Gastroesophageal sphincter (tissue), 4 donors: ENCODE results near the gene LGALS7. TPM values are rescaled to one million over a fixed set of nuclear protein-coding genes. Genes with fewer than 3 reads are reported as not detected.

ENCODE experiments used
- ATAC-seq: fragments of 150-250 bp; one replicate; pipeline ENCODE4 v1.9.1; 2016; ENCODE audit warnings: mild to moderate bottlenecking, moderate library complexity
- H3K27ac ChIP-seq, 4 donors: fragments of 200-600 bp; sonication (generic) in 3 of 4; 1 replicate in 3 of 4; 2 replicates in 1 of 4; pipeline ENCODE4 v1.5.1; 2016 to 2019
- H3K27me3 ChIP-seq: fragments of 200-600 bp; sonication (generic); one replicate; pipeline ENCODE4 v1.5.1; 2019
- H3K36me3 ChIP-seq, 2 donors: fragments of 200-600 bp; sonication (generic); one replicate each; pipeline ENCODE4 v1.5.1; 2019; ENCODE audit warnings: control low read depth in 1 of 2
- H3K4me1 ChIP-seq, 3 donors: fragments of 200-600 bp; sonication (generic); 1 replicate in 2 of 3; 2 replicates in 1 of 3; pipeline ENCODE4 v1.5.1; 2016 to 2019; ENCODE audit warnings: control low read depth in 2 of 3
- H3K4me3 ChIP-seq, 2 donors: fragments of 200-600 bp; sonication (generic); one replicate each; pipeline ENCODE4 v1.5.1; 2019; ENCODE audit warnings: mild to moderate bottlenecking in 1 of 2, moderate library complexity in 1 of 2
- H3K9me3 ChIP-seq, 3 donors: fragments of 200-600 bp; sonication (generic); one replicate each; pipeline ENCODE4 v1.5.1; 2017 to 2019; ENCODE audit warnings: control low read depth in 2 of 3
- EP300 ChIP-seq: sonication (generic); formaldehyde crosslinking; IDR thresholded peaks from one replicate; pipeline ENCODE4 v1.6.1; 2017; ENCODE audit warnings: antibody characterized with exemption, mild to moderate bottlenecking
- POLR2A ChIP-seq, 2 donors: fragments of 450-650 bp; IDR thresholded peaks; one replicate each; pipeline ENCODE4 v1.6.1; 2017; ENCODE audit warnings: antibody characterized with exemption in 2 of 2, mild to moderate bottlenecking in 2 of 2, moderate library complexity in 1 of 2
- POLR2AphosphoS5 ChIP-seq: sonication (generic); formaldehyde crosslinking; IDR thresholded peaks from one replicate; pipeline ENCODE4 v1.6.1; 2017; ENCODE audit warnings: antibody characterized with exemption
- WGBS, 2 donors: methylation state at CpG; one replicate each; pipeline ENCODE4 v1.1.5; 2018; ENCODE audit warnings: low coverage in 1 of 2; 5-methylcytosine and 5-hydroxymethylcytosine counted together
- total RNA-seq, 4 donors: library from RNA; depleted of rRNA; stranded (reverse); fragments of >200 nt; gene quantifications; one replicate each; pipeline ENCODE4 v1.1.0, GENCODE V29; 2016
- TF ChIP-seq, protein P1 (sequence below), 4 experiments: fragments of 200-600 bp in 2 of 4; fragments of 450-650 bp in 2 of 4; sonication (generic) in 1 of 4; IDR thresholded peaks; one replicate each; pipeline ENCODE4 v1.5.1; 2017 to 2019; ENCODE audit warnings: antibody characterized with exemption in 4 of 4, mild to moderate bottlenecking in 2 of 4, moderate library complexity in 2 of 4

The LGALS7 gene
- total RNA-seq, 4 donors from 2014 or later = 25.8 TPM; not detected in 3

DNA sequence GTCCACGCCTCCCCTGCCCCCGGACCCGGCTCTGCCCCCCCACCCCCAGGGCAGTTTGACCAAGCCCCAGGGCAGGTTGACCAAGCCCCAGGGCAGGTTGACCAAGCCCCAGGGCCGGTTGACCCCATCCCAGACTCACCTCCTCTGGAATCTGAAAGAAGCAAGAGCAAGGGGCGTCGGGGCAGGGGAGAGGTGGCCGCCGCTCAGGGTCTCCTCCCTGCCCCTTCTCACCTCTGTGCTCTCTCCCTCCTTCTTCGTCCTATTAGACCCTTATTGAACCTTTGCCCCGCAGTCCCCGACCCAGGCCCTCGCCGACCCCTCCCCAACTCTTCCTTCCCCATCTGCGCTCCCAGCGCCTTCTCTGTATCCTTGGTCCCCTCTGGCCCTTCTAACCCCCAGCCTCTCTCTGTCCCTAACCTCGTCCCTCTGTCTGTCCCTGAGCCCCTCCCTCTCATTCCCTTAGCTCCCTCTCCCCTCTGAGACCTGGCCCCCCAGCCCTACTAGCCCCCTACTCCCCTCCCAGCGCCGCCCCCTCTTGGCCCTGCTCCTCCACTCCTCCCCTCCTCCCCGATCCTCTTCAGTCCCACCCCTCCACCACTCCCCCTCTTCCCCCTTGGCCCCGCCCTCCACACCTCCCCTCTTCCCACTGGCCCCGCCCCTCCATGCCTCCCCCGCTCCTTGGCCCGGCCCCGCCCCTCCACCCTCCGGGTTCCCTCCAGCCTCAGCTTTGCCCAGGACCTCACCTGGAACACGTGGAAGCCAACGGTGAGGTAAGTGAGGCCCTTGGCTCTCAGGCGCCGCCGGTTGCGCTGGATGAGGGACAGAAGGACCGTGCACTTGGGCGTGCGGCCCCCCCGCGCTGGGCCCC, 36.7 kb downstream of the LGALS7 start:
- ATAC-seq = peak; percentile 23
- H3K4me1 ChIP-seq = peaks cover 0 to 48% (median 0%) of the 10 kb centered on the region in 3 donors
- no peaks in the 10 kb centered on the region for H3K9me3 ChIP-seq
- TF ChIP-seq POLR2A (IDR thresholded peaks at IDR 0.05) = no peak
- TF ChIP-seq EP300 = no peak
- TF ChIP-seq, protein P1, sequence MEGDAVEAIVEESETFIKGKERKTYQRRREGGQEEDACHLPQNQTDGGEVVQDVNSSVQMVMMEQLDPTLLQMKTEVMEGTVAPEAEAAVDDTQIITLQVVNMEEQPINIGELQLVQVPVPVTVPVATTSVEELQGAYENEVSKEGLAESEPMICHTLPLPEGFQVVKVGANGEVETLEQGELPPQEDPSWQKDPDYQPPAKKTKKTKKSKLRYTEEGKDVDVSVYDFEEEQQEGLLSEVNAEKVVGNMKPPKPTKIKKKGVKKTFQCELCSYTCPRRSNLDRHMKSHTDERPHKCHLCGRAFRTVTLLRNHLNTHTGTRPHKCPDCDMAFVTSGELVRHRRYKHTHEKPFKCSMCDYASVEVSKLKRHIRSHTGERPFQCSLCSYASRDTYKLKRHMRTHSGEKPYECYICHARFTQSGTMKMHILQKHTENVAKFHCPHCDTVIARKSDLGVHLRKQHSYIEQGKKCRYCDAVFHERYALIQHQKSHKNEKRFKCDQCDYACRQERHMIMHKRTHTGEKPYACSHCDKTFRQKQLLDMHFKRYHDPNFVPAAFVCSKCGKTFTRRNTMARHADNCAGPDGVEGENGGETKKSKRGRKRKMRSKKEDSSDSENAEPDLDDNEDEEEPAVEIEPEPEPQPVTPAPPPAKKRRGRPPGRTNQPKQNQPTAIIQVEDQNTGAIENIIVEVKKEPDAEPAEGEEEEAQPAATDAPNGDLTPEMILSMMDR (IDR thresholded peaks at IDR 0.05) = no peak
- no peak for TF ChIP-seq POLR2AphosphoS5
- WGBS, 2 donors = 11 to 13% methylated on average over 11 to 14 of the region's 36 CpGs
- no peaks in the 10 kb centered on the region for H3K27me3 ChIP-seq
- H3K36me3 ChIP-seq = peaks cover 0 to 5% of the 10 kb centered on the region in 2 donors
- peak overlapping the region in 1 of 2 donors; percentile 48 for H3K4me3 ChIP-seq
- peak overlapping the region in 3 of 4 donors; percentile 45 to 69 (median 65) for H3K27ac ChIP-seq

DNA sequence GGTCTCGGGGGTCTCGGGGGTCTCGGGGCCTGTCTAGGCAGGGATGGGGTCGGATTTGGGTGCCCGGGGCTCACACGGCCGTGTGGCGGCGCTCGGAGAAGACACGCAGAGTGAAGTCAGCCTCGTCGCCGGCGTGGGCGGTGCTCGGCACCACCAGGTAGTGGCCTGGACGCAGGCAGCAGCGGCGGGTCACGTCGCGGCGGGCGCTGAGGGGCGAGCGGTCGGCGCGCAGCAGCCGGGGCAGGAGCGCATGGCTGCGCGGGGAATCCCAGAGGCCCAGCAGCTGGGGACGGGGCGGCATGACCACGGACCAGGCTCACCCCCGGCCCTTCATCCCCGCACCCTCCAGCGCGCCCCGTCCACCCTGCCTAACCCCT, 37.3 kb downstream of the LGALS7 start:
- H3K36me3 ChIP-seq = peaks cover 0 to 12% of the 10 kb centered on the region in 2 donors

DNA sequence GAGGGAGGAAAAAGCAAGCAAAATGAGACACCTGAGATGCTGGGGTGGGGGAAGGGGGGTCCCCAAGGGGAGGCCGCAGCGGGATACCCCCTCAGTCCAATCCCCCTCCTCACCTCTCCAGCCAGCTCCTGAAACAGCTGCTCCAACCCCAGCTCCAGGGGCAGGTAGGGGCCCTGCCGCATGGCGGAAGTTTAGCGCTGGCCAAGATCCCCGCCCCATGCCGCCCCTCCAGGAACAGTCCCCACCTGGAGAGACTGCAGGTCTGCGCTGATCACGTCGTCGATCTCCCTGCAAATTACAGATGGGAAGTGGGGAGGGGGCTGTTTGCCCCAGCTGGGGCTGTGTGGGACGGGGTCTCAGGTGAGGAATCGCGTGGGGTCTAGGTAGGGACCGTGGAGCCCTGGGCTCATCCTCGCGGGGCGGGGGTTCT, 38.0 kb downstream of the LGALS7 start:
- H3K27me3 ChIP-seq = no peaks in the 10 kb centered on the region
- no peak for ATAC-seq
- no peak overlapping the region for H3K4me3 ChIP-seq
- H3K36me3 ChIP-seq = peaks cover 0 to 19% of the 10 kb centered on the region in 2 donors
- H3K4me1 ChIP-seq = peaks cover 0 to 49% (median 0%) of the 10 kb centered on the region in 3 donors
- no peaks in the 10 kb centered on the region for H3K9me3 ChIP-seq
- WGBS, 2 donors = 33% methylated on average over 2 of the region's 18 CpGs; no CpG with 5 or more reads in 1 of the 2 donors
- TF ChIP-seq EP300 (no peak), POLR2AphosphoS5 (no peak), POLR2A (IDR thresholded peaks at IDR 0.05) (no peak)
- TF ChIP-seq, protein P1 (IDR thresholded peaks at IDR 0.05) = no peak
- peak overlapping the region in 3 of 4 donors; percentile 67 to 80 (median 77) for H3K27ac ChIP-seq

More for the DNA sequence above, 37.3 kb downstream of the LGALS7 start:
- Histone ChIP-seq H3K27ac (peak overlapping the region in 3 of 4 donors; percentile 45 to 69 (median 65)), H3K27me3 (no peaks in the 10 kb centered on the region), H3K4me3 (peak overlapping the region in 1 of 2 donors; percentile 48), H3K9me3 (no peaks in the 10 kb centered on the region), H3K4me1 (peaks cover 0 to 49% (median 0%) of the 10 kb centered on the region in 3 donors)
- peak; percentile 29 for ATAC-seq
- TF ChIP-seq POLR2A (IDR thresholded peaks at IDR 0.05) (no peak), EP300 (no peak)
- WGBS, 2 donors = no CpG with 5 or more reads among the region's 42 CpGs

DNA sequence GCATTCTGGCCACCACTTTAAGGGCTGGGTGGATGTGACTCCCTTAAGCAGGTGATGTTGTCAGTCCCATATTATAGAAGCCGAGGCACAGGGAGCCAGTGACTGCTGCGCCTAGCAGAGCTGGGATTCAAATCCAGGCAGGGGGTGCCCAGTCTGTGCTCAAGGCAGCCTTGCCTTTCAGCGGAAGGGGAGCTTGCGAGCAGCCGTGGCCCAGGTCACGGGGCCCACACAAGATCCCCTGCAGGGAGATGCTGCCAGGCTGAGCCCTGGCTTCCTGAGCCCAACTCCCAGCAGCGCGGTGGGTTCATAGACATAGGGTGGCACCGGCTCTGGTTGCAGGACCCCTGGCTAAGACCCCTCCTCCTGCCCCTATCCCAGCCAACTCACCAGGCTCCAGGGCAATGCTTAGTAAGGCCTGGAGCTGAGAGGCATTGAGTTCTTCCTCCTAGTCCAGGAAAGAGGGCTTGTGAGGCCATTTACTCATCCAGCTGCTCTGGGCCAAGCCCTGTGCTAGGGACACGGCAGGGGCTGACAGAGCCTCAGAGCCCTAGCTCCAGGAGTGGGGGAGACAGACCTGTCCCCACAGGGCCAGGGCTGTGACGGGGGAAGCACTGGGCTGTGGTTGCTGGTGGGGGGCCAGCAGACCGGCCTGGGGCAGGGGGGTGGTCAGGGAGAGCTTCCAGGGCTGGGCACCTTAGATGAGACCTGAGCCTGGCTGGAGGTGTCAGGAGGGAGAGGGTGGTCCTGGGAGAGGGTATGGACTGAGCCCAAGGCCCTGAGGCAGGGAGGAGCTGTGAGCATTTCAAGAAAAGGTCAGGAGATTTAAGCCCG, 38.7 kb downstream of the LGALS7 start:
- H3K4me1 ChIP-seq = peaks cover 0 to 51% (median 0%) of the 10 kb centered on the region in 3 donors

DNA sequence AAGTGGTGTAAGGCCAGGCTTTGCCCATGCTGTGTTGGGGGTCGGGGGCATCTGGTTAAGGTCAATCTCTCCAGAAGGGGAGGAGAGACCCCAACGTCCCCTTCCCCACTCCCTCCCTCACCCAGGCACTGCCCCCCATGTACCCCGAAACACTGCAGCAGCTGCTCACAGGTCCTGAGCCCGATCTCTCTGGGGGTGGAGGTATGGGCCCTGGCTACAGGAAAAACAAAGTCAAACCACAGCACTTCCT, 39.2 kb downstream of the LGALS7 start:
- TF ChIP-seq, protein P1 (IDR thresholded peaks at IDR 0.05) = no peak
- TF ChIP-seq EP300 (no peak), POLR2AphosphoS5 (no peak), POLR2A (IDR thresholded peaks at IDR 0.05) (no peak)
- Histone ChIP-seq H3K36me3 (peaks cover 0 to 27% of the 10 kb centered on the region in 2 donors), H3K27ac (peak overlapping the region in 3 of 4 donors; percentile 67 to 80 (median 77)), H3K4me3 (no peak overlapping the region), H3K4me1 (peaks cover 0 to 56% (median 3%) of the 10 kb centered on the region in 3 donors), H3K27me3 (no peaks in the 10 kb centered on the region), H3K9me3 (no peaks in the 10 kb centered on the region)
- WGBS, 2 donors = 80% methylated on average over 1 of the region's 4 CpGs; no CpG with 5 or more reads in 1 of the 2 donors
- no peak for ATAC-seq

More for the DNA sequence above, 38.7 kb downstream of the LGALS7 start:
- Histone ChIP-seq H3K9me3 (no peaks in the 10 kb centered on the region), H3K36me3 (peaks cover 0 to 22% of the 10 kb centered on the region in 2 donors), H3K4me3 (no peak overlapping the region), H3K27me3 (no peaks in the 10 kb centered on the region), H3K27ac (peak overlapping the region in 3 of 4 donors; percentile 67 to 80 (median 77))
- ATAC-seq = no peak
- TF ChIP-seq POLR2AphosphoS5 (no peak), POLR2A (IDR thresholded peaks at IDR 0.05) (no peak), EP300 (no peak)
- 0 to 67% methylated on average over 1 of the region's 13 CpGs for WGBS, 2 donors
